Measurements from ENCODE around the gene PCDHB10. TPM values are rescaled to one million over a fixed set of nuclear protein-coding genes. Genes with fewer than 3 reads are reported as not detected.
"Not testable (repeated sequence)": the region's sequence is repeated elsewhere in the genome, so short reads cannot be mapped to it uniquely, and the experiment has no call there.

Gene PCDHB10
- total and polyA plus RNA-seq, 12 donors: 0.28 to 1.3 (median 0.67) TPM

DNA sequence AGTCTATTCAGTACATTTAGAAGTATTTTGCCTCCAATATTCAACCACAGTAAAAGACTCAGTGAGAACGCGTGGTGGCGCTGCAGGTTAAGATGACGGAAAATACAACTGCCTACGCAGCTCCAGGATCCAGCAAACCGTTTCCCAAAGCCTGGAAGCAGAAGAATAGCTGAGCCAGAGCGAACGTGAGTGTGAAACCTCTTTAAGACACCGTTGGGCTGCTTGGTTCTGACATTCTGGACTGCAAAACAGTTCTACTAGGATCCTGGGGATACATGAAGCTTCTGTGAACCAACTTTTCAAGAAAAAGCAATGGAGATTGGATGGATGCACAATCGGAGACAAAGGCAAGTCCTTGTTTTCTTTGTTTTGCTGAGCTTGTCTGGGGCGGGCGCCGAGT, 9.9 kb upstream of the PCDHB10 start, which contains the start of gene PCDHB16:
PCDHB16 (plus strand) TSS at position 140 of the 400 bp plus-strand sequence; CDS start at position 313, 173 bp downstream.
- peaks cover 0 to 16% (median 0%) of the 10 kb centered on the region in 9 donors for H3K36me3 ChIP-seq
- peak; percentile 38 to 69 for DNase-seq
- peaks cover 0 to 86% (median 21%) of the 10 kb centered on the region in 11 donors for H3K9me3 ChIP-seq
- H3K27me3 ChIP-seq: peaks cover 0 to 54% (median 41%) of the 10 kb centered on the region in 7 donors
- TF ChIP-seq, protein P1, sequence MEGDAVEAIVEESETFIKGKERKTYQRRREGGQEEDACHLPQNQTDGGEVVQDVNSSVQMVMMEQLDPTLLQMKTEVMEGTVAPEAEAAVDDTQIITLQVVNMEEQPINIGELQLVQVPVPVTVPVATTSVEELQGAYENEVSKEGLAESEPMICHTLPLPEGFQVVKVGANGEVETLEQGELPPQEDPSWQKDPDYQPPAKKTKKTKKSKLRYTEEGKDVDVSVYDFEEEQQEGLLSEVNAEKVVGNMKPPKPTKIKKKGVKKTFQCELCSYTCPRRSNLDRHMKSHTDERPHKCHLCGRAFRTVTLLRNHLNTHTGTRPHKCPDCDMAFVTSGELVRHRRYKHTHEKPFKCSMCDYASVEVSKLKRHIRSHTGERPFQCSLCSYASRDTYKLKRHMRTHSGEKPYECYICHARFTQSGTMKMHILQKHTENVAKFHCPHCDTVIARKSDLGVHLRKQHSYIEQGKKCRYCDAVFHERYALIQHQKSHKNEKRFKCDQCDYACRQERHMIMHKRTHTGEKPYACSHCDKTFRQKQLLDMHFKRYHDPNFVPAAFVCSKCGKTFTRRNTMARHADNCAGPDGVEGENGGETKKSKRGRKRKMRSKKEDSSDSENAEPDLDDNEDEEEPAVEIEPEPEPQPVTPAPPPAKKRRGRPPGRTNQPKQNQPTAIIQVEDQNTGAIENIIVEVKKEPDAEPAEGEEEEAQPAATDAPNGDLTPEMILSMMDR (IDR thresholded peaks at IDR 0.05): peak in 8 of 9 donors; percentile 9 to 65 (median 43)
- peak within 1 kb of the TSS; percentile 14 to 58 (median 20) for H3K4me3 ChIP-seq
- peak within 1 kb of the TSS in 5 of 10 donors; percentile 24 to 79 (median 68) for H3K27ac ChIP-seq
- peak in 4 of 8 donors; percentile 67 to 93 (median 76) for ATAC-seq
- no peaks in the 10 kb centered on the region for H3K4me1 ChIP-seq
- intact Hi-C loops (cut with DNase I): loop anchor here in 3 of 10 donors (5.0 to 10.0 kb wide), 2 partner anchors 380 to 383 kb away; no protein-coding TSS in a partner anchor
- 12 to 14% methylated on average over 13 of the region's 13 CpGs for WGBS, 2 donors

DNA sequence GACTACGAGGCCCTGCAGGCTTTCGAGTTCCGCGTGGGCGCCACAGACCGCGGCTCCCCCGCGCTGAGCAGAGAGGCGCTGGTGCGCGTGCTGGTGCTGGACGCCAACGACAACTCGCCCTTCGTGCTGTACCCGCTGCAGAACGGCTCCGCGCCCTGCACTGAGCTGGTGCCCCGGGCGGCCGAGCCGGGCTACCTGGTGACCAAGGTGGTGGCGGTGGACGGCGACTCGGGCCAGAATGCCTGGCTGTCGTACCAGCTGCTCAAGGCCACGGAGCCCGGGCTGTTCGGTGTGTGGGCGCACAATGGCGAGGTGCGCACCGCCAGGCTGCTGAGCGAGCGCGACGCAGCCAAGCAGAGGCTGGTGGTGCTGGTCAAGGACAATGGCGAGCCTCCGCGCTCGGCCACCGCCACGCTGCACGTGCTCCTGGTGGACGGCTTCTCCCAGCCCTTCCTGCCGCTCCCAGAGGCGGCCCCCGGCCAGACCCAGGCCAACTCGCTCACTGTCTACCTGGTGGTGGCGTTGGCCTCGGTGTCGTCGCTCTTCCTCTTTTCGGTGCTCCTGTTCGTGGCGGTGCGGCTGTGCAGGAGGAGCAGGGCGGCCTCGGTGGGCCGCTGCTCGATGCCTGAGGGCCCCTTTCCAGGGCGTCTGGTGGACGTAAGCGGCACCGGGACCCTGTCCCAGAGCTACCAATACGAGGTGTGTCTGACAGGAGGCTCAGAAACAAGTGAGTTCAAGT, 7.9 kb upstream of the PCDHB10 start:
- DNase-seq, H3K4me1 ChIP-seq, ATAC-seq, H3K4me3 ChIP-seq, H3K27ac ChIP-seq: not testable (repeated sequence)
- peaks cover 0 to 44% (median 25%) of the 10 kb centered on the region in 7 donors for H3K27me3 ChIP-seq
- intact Hi-C loops (cut with DNase I): loop anchor here in 3 of 10 donors (5.0 to 10.0 kb wide), 2 partner anchors 378 to 381 kb away; no protein-coding TSS in a partner anchor
- 30 to 31% methylated on average over 38 to 52 of the region's 69 CpGs for WGBS, 2 donors
- peaks cover 0 to 92% (median 24%) of the 10 kb centered on the region in 11 donors for H3K9me3 ChIP-seq
- peaks cover 0 to 16% (median 0%) of the 10 kb centered on the region in 9 donors for H3K36me3 ChIP-seq

DNA sequence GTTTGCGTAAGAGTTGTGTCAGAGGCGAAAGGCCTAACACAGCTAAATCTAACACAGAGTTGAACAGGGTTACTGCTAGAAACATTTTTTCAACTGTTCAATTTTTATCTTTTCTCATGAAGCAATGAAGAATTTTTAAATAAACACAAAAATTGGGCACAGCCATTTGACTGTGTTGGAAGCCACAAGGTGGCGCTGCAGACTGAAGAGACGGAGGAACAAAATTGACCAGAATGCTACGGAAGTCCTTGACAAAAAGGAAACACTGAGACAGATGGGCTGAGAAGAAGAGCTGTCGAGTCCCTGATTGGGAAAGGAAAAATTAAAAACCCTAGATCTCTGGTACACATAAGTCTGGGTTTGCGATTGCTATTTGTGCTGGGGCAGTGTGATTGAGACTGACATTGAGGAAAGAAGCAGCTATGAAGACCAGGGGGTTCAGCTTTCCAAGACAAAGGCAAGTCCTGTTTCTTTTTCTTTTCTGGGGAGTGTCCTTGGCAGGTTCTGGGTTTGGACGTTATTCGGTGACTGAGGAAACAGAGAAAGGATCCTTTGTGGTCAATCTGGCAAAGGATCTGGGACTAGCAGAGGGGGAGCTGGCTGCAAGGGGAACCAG, 5.1 kb upstream of the PCDHB10 start, which contains the start of gene PCDHB9:
PCDHB9 (plus strand) TSS at position 265 of the 616 bp plus-strand sequence; CDS start at position 423, 158 bp downstream.
- Histone ChIP-seq H3K27me3 (peaks cover 0 to 36% (median 16%) of the 10 kb centered on the region in 7 donors), H3K36me3 (peaks cover 0 to 16% (median 0%) of the 10 kb centered on the region in 9 donors), H3K4me3 (no peak within 1 kb of the TSS), H3K9me3 (peaks cover 0 to 94% (median 30%) of the 10 kb centered on the region in 11 donors), H3K27ac (no peak within 1 kb of the TSS), H3K4me1 (no peaks in the 10 kb centered on the region)
- no peak for ATAC-seq
- 17 to 22% methylated on average over 9 of the region's 9 CpGs for WGBS, 2 donors
- TF ChIP-seq, protein P1 (IDR thresholded peaks at IDR 0.05): peak in 7 of 9 donors; percentile 16 to 38 (median 25)
- intact Hi-C loops (cut with DNase I): loop anchor here in 1 of 10 donors (10.0 kb wide), 1 partner anchor 378 kb away; no protein-coding TSS in a partner anchor
- no peak for DNase-seq

DNA sequence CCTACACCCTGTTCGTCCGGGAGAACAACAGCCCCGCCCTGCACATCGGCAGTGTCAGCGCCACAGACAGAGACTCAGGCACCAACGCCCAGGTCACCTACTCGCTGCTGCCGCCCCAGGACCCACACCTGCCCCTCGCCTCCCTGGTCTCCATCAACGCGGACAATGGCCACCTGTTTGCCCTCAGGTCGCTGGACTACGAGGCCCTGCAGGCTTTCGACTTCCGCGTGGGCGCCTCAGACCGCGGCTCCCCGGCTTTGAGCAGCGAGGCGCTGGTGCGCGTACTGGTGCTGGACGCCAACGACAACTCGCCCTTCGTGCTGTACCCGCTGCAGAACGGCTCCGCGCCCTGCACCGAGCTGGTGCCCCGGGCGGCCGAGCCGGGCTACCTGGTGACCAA, 3.5 kb upstream of the PCDHB10 start:
- not testable (repeated sequence) for H3K4me1 ChIP-seq, DNase-seq, H3K4me3 ChIP-seq, H3K27ac ChIP-seq, ATAC-seq
- peaks cover 0 to 29% (median 18%) of the 10 kb centered on the region in 7 donors for H3K27me3 ChIP-seq
- WGBS, 2 donors: 26 to 28% methylated on average over 27 to 28 of the region's 37 CpGs
- H3K9me3 ChIP-seq: peaks cover 0 to 92% (median 38%) of the 10 kb centered on the region in 11 donors
- intact Hi-C loops (cut with DNase I): loop anchor here in 1 of 10 donors (10.0 kb wide), 1 partner anchor 376 kb away; no protein-coding TSS in a partner anchor
- peaks cover 0 to 16% (median 0%) of the 10 kb centered on the region in 9 donors for H3K36me3 ChIP-seq

DNA sequence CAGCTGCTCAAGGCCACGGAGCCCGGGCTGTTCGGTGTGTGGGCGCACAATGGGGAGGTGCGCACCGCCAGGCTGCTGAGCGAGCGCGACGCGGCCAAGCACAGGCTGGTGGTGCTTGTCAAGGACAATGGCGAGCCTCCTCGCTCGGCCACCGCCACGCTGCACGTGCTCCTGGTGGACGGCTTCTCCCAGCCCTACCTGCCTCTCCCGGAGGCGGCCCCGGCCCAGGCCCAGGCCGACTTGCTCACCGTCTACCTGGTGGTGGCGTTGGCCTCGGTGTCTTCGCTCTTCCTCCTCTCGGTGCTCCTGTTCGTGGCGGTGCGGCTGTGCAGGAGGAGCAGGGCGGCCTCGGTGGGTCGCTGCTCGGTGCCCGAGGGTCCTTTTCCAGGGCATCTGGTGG, 3.0 kb upstream of the PCDHB10 start:
- H3K4me1 ChIP-seq, H3K27ac ChIP-seq, DNase-seq, H3K4me3 ChIP-seq, ATAC-seq: not testable (repeated sequence)
- peaks cover 0 to 90% (median 38%) of the 10 kb centered on the region in 11 donors for H3K9me3 ChIP-seq
- peaks cover 0 to 29% (median 18%) of the 10 kb centered on the region in 7 donors for H3K27me3 ChIP-seq
- 26 to 30% methylated on average over 19 to 31 of the region's 35 CpGs for WGBS, 2 donors
- H3K36me3 ChIP-seq: peaks cover 0 to 16% (median 0%) of the 10 kb centered on the region in 9 donors
- intact Hi-C loops (cut with DNase I): loop anchor here in 1 of 10 donors (10.0 kb wide), 1 partner anchor 376 kb away; no protein-coding TSS in a partner anchor

DNA sequence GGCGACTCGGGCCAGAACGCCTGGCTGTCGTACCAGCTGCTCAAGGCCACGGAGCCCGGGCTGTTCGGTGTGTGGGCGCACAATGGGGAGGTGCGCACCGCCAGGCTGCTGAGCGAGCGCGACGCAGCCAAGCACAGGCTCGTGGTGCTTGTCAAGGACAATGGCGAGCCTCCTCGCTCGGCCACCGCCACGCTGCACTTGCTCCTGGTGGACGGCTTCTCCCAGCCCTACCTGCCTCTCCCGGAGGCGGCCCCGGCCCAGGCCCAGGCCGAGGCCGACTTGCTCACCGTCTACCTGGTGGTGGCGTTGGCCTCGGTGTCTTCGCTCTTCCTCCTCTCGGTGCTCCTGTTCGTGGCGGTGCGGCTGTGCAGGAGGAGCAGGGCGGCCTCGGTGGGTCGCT, 2.2 kb downstream of the PCDHB10 start:
- H3K27ac ChIP-seq; intact Hi-C loops (cut with DNase I); ATAC-seq; DNase-seq; H3K4me1 ChIP-seq; H3K4me3 ChIP-seq; H3K36me3 ChIP-seq: not testable (repeated sequence)
- 23 to 31% methylated on average over 5 to 24 of the region's 37 CpGs for WGBS, 2 donors
- peaks cover 0 to 93% (median 62%) of the 10 kb centered on the region in 11 donors for H3K9me3 ChIP-seq
- H3K27me3 ChIP-seq: peaks cover 0 to 17% (median 6%) of the 10 kb centered on the region in 7 donors

All from heart right ventricle (tissue), 16 donors.